Measurements from ENCODE around the gene UPK3BL1.
"Not testable (repeated sequence)": the region's sequence is repeated elsewhere in the genome, so short reads cannot be mapped to it uniquely, and the experiment has no call there.

UPK3BL1 gene, protein sequence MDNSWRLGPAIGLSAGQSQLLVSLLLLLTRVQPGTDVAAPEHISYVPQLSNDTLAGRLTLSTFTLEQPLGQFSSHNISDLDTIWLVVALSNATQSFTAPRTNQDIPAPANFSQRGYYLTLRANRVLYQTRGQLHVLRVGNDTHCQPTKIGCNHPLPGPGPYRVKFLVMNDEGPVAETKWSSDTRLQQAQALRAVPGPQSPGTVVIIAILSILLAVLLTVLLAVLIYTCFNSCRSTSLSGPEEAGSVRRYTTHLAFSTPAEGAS

DNA sequence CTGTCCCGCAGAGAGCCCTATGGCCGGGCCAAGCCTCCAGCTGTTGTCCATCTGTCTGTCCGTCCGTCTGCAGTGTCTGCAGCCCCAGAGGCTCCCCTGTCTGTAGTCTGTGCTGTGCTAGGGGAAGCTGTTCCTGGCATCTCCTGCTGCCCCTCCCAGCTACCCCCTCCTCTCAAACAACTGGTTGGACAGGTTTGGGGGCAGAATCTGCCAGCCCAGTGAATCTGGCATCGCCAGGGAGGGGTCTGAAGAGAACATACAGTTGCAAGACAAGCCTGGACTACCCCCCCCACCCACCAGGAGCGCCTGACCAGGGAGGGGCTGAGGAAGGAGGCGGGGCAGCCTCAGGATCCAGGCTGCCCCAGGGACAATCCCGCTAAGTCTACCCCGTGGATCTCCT is at the start of gene UPK3BL1:
Gene UPK3BL1 (minus strand): TSS at position 101 of the 400 bp plus-strand sequence. CDS start 50 bp downstream, at position 51.
- DNase-seq (ENCODE audit: low spot score), result not testable (repeated sequence)

DNA sequence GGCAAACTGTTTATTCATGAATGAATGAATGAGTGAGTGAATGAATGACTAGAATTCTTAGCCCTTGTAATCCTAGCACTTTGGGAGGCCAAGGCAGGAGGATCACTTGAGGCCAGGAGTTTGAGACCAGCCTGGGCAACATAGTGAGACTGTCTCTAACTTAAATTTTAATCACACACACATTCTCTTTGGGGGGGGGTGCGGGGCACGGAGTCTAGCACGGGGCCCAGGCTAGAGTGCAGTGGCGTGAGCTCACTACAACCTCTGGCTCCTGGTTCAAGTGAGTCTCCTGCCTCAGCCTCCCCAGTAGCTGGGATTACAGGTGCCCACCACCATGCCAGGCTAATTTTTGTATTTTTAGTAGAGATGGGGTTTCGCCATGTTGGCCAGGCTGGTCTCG is 48.0 kb upstream of the UPK3BL1 start:
- DNase-seq (ENCODE audit: low spot score), result not testable (repeated sequence)

DNA sequence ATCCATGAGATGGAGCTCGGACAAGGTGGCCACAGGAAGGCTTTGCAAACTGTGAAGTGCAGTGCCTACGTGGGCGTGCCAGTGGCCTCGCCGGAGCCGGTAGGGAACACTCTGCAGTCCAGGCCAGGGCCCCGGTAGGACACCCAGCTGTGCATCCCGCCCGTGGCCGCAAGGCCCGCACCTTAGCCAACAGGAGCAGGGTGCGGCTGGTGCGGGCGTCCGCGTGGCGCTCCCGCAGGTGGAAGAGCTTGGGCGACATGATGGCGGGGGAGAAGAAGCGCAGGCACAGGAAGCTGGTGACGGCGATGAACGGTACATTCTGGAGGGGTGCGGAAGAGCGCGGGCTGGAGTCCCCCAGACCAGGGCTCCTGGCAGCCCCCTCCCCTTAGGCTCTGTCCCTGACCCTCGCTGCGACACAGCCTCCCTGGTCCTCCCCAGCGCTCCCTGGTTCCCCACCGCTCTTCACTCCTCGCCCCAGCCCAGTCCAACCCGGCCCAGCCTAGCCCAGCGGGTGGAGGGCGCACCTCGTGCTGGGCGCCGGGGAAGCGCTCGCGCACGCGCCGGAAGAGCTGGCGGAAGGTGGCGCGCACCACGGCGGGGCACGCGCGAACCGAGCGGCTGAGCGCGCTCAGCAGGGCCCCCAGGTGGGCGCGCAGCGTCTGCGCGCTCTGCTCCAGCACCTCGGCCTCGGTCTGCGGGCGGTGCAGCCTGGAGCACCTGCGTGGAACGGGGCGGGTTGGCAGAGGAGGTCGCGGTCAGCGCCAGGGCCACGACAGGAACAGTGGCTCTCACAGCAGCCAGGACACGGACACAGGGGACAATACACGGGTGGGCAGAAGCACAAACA is 47.1 kb upstream of the UPK3BL1 start:
- not testable (repeated sequence) for DNase-seq (ENCODE audit: low spot score)

DNA sequence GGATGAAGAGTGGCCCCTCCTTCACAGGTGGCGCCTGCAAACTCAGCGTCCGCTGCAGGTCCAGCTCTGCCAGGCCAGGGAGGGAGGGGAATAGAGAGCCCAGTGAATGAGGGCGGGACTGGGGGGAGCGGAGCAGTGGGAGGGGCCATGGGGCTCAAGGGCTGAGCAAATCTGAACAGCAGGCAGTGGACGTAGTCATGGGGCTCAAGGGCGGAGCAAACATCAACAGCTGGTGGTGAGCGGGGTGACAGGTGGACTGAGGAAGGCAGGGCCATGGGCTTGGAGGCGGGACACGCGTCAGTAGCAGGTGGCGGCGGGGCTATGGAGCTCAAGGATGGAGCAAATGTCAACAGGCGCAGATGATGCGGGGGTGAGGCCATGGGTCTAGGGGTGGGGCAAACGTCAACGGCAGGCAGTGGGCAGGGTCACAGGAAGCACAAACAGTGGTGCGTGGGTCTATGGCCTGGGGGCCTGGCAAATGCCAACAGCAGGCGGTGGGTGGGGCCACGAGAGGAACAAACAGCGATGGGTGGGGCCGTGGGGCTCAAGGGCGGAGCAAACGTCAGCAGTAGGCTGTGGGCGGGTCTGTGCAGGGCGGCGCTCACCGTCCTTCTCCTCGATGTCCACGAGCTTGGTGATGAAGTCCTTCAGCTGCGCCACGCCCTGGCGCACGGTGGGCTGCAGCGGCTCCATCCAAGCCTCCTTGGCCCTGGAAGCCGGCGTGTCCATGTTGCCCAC is 45.9 kb upstream of the UPK3BL1 start:
- not testable (repeated sequence) for DNase-seq (ENCODE audit: low spot score)

DNA sequence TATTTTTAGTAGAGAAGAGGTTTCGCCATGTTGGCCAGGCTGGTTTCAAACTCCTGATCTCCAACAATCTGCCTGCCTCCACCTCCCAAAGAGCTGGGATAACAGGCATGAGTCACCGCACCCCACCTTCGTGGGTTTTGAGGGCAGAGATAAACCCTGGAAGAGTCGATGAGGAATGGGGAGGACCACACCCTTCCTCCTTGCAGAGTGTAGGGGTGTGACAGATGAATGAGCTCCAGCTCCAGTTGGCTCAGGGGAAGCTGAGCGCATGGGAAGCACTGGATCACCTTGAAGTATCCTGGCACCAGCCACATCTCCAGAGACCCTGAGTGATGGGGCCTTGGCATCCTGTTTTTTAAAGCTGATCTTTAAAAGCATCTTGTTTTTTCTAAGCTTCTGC is 40.0 kb upstream of the UPK3BL1 start:
- DNase-seq (ENCODE audit: low spot score), result not testable (repeated sequence)

DNA sequence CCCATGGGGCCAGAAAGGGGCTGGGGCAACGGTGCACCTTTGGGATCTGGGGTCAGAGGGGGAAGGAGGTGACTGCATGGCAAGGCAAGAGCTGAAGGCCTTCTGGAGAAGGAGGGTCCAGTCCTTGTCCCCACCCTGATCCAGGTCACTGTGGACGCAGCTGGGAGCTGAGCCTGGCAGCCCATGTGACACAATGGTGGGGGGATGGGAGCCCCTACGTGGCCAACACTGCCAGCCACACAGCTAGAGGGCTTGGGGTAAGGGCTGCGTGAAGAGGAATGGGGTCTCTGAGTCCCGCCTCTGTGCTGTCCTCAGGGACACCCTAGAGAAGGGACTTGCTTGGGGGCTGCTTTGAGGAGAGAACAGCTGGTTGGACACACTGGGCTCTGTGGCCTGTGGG is 38.2 kb upstream of the UPK3BL1 start:
- DNase-seq (ENCODE audit: low spot score), result not testable (repeated sequence)

DNA sequence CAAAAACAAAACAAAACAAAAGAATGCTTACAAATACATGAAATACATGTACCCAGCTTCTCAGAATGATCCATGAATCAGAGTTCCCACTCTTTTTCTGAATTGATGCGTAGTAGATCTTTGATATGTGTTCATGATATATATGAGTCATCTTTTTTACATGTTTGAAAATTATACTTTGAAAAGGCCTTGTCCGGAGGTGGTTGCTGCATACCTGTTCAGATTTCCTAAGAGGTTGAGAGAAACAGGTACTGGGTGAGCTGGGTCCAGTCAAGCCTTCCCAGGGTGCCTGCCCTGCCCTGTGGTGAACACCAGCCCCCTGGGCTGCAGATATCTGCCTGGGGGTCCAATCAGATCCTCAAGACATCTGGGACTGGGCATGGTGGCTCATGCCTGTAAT is 33.0 kb upstream of the UPK3BL1 start:
- DNase-seq (ENCODE audit: low spot score), result not testable (repeated sequence)

DNA sequence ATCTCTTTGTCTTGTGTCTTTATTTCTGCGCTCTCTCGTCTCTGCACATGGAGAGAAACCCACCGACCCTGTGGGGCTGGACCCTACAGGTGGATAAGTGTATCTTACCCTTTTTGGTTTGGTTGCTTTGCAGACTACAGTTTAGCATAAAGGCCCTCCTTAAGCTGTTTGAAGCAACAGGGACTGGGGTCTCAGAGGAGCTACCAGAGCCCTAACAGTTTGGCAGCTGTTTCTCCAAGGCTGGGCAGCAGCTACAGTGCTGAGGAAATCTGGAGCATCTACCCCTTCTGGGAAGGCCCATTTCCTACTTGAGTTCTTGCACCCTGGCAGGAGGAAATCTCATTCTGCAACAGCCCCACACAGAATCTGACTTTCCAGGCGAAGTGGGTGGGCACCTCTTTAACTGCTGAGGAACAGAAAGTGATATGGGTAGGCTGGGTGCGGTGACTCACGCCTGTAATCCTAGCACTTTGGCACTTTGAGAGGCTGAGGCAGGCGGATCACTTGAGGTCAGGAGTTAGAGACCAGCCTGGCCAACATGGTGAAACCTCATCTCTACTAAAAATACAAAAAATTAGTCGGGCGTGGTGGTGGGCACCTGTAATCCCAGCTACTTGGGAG is 31.0 kb upstream of the UPK3BL1 start:
- not testable (repeated sequence) for DNase-seq (ENCODE audit: low spot score)

DNA sequence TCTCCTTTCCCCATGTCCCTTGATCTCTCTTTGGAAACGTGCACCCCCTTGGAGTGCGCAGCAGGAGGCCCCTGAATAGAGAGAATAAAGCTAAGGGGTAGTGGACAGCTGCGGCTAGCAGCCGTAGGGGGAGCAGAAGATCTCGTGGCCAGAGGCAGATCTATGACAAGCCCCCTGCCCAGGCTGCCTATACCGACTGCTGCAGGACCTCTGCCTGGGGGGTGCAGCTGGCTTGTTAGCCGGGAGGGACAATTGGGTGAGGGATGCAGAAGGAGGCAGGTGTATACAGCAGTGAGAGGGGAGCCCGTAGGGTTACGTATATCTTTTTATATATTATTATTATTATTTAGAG is 29.3 kb upstream of the UPK3BL1 start:
- not testable (repeated sequence) for DNase-seq (ENCODE audit: low spot score)

DNA sequence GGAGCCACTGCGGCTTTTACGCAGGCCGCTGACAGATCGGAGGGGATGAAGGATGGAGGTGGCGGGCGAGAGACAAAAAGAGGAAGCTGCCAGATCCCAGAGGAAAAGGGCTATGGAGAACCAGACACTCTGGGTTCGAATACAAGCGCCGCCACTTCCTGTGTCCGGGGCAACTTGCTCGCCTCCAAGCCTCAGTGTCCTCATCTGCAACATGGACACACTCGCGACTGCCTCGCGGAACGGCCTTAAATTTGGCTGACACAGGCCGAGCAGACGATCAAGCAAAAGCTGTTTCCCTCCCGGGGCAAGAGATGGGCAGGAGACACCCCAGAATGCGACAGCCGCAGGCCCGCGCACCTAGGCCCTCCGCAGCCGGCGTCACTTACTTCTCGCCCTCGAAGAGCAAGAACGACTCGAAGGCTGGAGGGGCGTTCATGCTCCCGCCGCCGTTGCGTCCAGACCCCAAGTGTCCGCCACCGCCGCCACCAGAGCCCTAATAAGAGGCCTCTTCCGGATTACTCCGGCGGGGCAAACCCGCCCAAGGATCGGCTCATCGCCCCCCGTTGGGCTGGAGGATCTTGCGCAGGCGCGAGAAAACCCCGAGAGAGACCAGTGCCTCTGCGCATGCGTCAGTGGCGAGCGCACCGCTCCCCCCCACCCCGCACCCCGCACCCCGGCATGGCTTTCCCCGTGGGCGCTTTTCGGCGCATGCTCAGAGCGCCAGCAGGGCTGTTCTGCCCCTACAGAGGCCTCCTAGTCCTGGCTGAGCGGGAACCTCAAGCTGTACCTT is 28.8 kb upstream of the UPK3BL1 start, which contains the start of gene POLR2J2:
Gene POLR2J2 (minus strand): TSS at position 498 of the 790 bp plus-strand sequence. CDS start 62 bp downstream, at position 436.
- not testable (repeated sequence) for DNase-seq (ENCODE audit: low spot score)

DNA sequence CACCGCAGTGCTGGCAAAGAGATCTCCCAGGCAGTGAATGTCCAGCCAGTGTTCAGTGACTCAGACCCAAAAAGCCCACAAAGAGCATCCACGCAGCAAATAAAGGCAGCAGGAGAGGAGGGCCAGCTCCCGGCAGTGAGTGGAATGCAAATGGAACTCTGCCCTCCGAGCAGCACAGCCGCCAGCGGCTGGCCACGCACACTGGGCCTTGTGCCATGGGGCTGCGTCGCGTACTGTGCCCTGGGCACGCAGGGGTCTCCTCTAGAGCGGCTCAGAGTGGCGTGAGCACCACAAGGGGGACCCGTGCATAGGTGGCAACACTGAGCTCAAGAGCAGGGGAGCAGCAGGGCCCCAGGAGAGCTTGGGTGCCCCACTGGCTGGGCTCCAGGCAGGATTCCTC is 24.9 kb upstream of the UPK3BL1 start:
- not testable (repeated sequence) for DNase-seq (ENCODE audit: low spot score)

DNA sequence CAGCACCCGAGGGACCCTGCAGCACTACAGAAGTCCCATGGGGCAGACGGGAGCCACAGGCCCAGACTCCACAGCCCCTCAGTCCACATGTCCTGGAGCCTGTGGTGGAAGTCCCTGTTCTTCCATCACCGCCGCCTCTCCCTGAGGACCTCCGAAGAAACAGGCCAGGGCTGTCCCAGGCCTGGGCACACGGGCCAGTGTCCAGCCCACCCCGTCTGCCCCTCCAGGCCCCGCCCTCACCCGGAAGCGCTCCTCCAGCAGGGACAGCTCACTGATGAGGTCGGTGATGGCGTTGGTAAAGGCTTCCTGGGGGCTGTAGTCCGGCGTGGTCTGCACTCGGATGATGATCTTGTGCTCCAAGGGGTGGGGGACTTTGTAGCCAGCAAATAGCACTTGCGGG is 24.3 kb upstream of the UPK3BL1 start:
- DNase-seq (ENCODE audit: low spot score), result not testable (repeated sequence)

DNA sequence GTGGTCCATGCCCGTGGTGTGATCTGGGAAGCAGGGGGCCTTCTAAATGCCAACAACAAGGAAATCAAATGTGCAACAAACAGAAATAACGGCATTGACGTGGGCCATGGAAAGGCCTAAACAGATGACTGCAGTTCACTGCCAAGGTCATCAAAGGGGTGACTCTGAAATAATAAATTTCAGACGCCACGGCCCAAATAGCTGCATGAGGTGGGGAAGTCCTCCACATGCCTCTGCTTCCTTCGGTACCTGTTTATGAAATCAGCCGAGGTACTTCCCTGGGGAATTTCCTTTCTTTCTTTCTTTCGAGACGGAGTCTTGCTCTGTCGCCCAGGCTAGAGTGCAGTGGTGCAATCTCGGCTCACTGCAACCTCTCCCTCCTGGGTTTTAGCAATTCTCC is 22.2 kb upstream of the UPK3BL1 start:
- DNase-seq (ENCODE audit: low spot score), result not testable (repeated sequence)

DNA sequence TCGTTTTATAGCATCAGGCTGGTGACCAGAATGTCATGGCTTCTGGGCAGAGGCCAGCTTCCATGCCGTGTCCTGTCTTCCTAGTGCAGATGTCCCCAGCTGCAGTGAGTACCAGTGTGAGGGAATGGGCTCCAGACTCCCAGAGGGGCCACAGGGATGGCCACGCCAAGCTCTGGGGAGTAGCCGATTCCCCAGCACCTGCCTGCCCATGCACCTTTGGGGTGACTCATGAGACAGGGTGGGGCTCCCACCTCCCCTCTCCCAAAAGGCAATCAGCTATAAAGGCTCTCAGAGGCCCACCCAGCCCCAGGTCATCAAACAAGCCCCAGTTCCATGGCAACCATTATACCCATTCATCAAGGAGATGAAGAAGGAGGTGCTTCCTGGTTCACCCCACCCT is 7.3 kb upstream of the UPK3BL1 start, which contains the start of gene SPDYE2B:
Gene SPDYE2B (plus strand): TSS at position 396 of the 400 bp plus-strand sequence. CDS start 2,030 bp downstream, outside the sequence.
- DNase-seq (ENCODE audit: low spot score), result not testable (repeated sequence)

DNA sequence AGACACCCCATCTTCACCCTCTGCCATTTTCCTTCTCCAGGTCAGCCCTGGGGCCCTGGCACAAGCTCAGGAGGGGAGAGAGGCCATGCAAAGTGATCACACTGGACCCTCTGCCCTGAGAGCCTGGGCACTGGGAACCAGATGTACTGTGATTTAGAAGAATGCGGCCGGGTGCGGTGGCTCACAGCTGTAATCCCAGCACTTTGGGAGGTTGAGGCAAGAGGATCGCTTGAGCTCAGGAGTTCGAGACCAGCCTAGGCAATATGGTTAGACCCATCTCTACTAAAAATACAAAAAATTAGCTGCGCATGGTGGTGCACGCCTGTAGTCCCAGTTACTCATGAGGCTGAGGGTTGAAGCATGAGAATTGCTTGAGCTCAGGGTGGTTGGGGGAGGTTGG is 5.2 kb upstream of the UPK3BL1 start:
- DNase-seq (ENCODE audit: low spot score), result not testable (repeated sequence)

DNA sequence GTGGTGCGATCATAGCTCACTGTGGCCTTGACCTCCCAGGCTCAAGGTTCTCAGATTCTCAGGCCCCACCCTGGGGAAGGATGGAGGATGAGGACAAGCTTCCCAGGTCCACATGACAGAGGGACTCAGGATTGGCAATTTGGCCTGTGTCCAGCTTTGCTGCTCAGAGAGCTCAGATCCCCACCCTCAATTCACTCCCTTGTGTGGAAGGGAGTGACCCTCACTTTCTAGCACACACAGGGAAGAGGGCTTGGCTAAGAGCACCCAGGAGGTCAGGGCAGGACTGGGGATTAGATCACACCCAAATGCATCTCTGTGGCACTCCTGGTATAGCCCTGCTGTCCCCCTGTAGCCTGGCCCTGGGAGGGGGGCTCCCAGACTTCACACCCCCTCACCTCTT is 813 bp upstream of the UPK3BL1 start:
- DNase-seq (ENCODE audit: low spot score), result not testable (repeated sequence)

DNA sequence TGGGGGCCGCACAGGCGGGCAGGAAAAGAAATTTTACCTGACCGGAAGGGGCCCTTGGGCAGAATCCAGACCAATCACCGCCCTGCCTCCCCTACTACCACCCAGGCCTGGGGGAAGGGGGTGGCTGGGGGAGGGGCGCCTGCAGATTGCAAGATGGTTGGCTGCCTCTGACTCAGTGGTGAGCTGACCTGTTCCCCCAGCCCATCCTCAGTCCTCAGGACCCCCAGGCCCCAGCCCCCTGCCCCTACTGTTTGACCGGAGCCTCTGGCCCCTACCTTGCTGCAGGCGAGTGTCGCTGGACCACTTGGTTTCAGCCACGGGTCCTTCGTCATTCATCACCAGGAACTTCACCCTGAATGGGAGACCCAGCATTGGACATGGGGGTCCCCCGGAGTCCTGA is 3.7 kb downstream of the UPK3BL1 start:
- DNase-seq (ENCODE audit: low spot score), result not testable (repeated sequence)

DNA sequence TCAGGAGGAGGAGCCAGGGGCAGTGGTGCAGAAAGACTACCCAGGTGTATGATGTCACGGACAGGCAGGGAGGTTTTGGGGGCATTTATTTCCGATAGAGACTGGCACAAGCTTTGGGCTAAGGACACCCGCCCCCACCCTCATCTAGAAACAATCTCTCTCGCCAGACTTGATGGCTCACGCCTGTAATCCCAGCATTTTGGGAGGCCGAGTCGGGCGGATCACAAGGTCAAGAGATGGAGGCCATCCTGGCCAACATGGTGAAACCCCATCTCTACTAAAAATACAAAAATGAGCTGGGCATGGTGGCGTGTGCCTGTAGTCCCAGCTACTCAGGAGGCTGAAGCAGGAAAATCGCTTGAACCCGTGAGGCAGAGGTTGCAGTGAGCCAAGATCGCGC is 5.6 kb downstream of the UPK3BL1 start:
- DNase-seq (ENCODE audit: low spot score), result not testable (repeated sequence)

DNA sequence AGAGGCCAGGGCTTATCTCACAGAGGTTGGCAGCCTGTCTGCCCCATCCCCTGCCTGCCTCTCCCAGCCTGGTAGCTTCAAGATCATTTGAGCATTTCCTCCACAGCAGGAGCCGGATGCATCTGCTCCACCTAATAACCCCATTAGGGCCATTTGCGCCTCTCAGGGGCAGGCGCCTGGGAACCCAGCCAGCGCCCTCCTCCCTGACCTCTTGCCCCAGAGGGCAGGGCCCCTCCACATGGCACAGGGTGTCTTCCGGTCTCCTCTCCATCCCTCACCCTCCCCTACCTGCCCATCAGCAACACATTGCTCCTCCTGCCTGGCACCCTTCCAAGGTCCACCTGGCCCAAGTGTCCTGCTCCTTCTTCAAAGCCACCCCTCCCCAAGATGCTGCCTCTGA is 7.2 kb downstream of the UPK3BL1 start:
- DNase-seq (ENCODE audit: low spot score), result not testable (repeated sequence)

DNA sequence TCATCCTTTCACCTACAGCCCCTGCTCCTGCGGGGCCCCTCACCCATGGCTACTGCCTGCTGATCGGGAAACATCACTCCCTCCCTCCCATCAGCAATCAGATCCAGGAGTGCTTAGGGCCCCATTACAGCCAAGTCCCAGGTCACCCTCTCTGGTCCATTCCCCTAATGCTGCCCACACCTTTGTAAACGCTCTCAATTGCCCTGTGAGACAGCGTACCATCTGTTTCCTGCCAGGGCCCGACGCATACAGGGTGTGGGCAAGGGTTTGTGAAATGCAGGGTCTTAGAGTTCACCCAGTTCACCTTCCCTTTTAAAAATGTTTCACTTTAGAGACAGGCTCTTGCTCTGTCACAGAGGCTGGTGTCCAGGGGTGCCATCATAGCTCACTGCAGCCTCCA is 8.3 kb downstream of the UPK3BL1 start:
- DNase-seq (ENCODE audit: low spot score), result not testable (repeated sequence)

DNA sequence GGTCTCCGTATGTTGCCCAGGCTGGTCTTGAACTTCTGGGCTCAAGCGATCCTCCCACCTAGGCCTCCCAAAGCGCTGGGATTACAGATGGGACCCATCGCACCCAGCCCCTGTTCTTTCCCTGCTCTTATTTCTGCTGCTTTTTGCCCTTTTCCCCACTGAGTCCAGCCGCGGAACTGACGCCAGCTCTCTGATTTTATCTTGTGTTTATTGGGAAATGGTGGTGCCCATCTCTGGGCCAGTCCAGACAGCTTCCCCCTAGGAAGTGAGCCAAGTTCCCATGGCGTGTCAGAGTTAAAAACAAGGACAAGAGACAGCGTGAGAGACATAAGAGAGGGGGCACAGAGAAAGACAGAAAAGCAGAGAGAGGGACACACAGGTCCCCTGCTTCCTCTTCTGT is 12.0 kb downstream of the UPK3BL1 start:
- DNase-seq (ENCODE audit: low spot score), result not testable (repeated sequence)

Data from hepatic stellate cell (primary cell).